Erythroblast (primary cell): ENCODE data around the gene THRB.

ENCODE experiments used
- GATA1 ChIP-seq: IDR thresholded peaks from 2 replicates; pipeline ENCODE4 v1.6.1; 2011; ENCODE audit warnings: low read depth, mild to moderate bottlenecking, control low read depth, low read length, moderate library complexity
- POLR2A ChIP-seq: IDR thresholded peaks from 2 replicates; pipeline ENCODE4 v1.6.1; 2011; ENCODE audit warnings: mild to moderate bottlenecking, low read length

GRCh38 chr3:24264011-24264410 lies 230.6 kb downstream of the THRB start:
- TF ChIP-seq POLR2A (no peak), GATA1 (no peak)
